Right lobe of liver (tissue), 4 donors: ENCODE results near the gene TNS1.

Experiments
- POLR2A ChIP-seq: fragments of 450-650 bp; IDR thresholded peaks from one replicate; pipeline ENCODE4 v1.6.1; 2017; ENCODE audit warnings: antibody characterized with exemption, mild to moderate bottlenecking
- TF ChIP-seq, protein P1 (sequence below), 4 donors: fragments of 200-600 bp in 3 of 4; fragments of 450-650 bp in 1 of 4; IDR thresholded peaks; one replicate each; pipeline versions ENCODE4 v1.5.1 to v1.8.0; 2016 to 2022; ENCODE audit warnings: antibody characterized with exemption in 4 of 4, mild to moderate bottlenecking in 2 of 4
- donor health status: DM: no; HTN: no; CAD: no.
- donor health status: DM: no; HTN: no; CAD: no.
- donor health status: DM: no; HTN: yes; CAD: no.

DNA sequence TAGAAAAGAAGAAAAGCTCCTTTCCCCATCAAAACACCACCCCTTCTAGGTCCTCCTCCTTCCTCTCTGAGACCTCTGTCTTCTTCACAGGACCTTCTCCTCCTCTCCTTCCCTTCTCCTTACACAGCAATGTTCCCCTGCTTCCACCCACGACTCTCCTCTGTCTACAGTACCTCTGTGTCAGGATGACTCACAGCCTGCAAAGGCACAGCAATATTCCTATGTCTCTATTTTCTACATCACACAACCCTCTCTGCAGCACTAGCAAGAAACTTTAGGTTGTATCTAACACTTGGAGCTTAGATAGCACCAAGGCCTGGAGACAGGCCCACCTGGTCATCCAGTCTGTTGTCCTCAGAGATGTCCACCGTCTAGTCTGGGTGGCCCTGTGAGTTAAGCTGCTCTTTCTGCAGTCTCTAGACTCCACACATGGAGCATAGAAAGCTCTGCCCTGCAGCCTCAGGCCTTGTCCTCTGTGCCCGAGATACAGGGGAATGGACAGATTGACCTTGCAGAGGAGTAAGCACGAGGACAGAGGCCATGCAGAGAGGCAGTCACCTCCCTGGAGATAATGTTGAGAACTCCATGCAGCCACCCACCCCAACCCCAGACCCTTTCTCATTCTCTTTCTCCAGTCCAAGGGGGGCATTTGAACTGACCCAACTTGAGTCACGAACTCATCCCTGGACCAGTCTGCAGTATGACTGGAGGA lies 212.0 kb downstream of the TNS1 start:
- no peak for TF ChIP-seq POLR2A
- TF ChIP-seq, protein P1, sequence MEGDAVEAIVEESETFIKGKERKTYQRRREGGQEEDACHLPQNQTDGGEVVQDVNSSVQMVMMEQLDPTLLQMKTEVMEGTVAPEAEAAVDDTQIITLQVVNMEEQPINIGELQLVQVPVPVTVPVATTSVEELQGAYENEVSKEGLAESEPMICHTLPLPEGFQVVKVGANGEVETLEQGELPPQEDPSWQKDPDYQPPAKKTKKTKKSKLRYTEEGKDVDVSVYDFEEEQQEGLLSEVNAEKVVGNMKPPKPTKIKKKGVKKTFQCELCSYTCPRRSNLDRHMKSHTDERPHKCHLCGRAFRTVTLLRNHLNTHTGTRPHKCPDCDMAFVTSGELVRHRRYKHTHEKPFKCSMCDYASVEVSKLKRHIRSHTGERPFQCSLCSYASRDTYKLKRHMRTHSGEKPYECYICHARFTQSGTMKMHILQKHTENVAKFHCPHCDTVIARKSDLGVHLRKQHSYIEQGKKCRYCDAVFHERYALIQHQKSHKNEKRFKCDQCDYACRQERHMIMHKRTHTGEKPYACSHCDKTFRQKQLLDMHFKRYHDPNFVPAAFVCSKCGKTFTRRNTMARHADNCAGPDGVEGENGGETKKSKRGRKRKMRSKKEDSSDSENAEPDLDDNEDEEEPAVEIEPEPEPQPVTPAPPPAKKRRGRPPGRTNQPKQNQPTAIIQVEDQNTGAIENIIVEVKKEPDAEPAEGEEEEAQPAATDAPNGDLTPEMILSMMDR (IDR thresholded peaks at IDR 0.05) = no peak
